Measurements from ENCODE around the gene FMN1. TPM values are rescaled to one million over a fixed set of nuclear protein-coding genes. Genes with fewer than 3 reads are reported as not detected.

The FMN1 gene
- total RNA-seq, 4 donors from 2014 or later = 5.1 to 13.3 (median 9.0) TPM

DNA sequence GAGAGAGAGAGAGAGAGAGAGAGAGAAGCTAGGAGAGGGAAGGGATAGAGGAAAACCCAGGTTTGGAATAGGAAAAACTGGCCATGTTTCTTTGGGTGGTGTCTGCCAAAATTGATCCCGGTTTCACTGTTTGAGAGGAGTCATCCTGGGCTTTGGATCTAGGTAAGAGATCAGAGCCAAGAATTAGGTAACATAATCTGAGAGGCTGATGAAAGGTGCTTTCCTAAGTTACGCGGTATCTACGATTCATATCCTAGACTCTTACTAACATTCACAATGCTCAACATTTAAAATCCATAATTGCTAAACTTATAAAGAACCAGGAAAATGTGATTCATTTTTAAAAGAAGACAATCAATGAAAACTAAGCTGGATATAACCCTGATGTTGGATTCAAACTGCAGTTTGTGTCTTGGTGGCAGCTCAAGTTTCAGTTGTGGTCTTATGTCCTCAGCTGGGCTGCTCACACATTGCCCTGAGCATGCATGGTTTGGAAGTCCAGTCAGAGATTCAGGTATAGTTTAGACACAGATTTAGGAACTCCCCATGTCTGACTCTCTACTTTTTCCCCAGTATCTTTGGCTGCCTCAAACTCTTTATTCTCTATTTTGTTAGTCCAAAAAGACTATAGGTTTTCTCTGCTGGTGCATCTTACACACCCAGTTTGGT lies 42.5 kb upstream of the FMN1 start:
- Histone ChIP-seq H3K9me3 (no peaks in the 10 kb centered on the region), H3K4me1 (no peaks in the 10 kb centered on the region), H3K4me3 (no peak overlapping the region), H3K36me3 (no peaks in the 10 kb centered on the region), H3K27me3 (peaks cover 10% of the 10 kb centered on the region), H3K27ac (no peak overlapping the region)
- WGBS, 2 donors (ENCODE audit: low coverage in 1 of 2) = 76 to 90% methylated on average over 4 of the region's 4 CpGs
- TF ChIP-seq POLR2A (IDR thresholded peaks at IDR 0.05) (no peak), EP300 (IDR thresholded peaks at IDR 0.05) (no peak), POLR2AphosphoS5 (IDR thresholded peaks at IDR 0.05) (no peak)
- TF ChIP-seq, protein P1, sequence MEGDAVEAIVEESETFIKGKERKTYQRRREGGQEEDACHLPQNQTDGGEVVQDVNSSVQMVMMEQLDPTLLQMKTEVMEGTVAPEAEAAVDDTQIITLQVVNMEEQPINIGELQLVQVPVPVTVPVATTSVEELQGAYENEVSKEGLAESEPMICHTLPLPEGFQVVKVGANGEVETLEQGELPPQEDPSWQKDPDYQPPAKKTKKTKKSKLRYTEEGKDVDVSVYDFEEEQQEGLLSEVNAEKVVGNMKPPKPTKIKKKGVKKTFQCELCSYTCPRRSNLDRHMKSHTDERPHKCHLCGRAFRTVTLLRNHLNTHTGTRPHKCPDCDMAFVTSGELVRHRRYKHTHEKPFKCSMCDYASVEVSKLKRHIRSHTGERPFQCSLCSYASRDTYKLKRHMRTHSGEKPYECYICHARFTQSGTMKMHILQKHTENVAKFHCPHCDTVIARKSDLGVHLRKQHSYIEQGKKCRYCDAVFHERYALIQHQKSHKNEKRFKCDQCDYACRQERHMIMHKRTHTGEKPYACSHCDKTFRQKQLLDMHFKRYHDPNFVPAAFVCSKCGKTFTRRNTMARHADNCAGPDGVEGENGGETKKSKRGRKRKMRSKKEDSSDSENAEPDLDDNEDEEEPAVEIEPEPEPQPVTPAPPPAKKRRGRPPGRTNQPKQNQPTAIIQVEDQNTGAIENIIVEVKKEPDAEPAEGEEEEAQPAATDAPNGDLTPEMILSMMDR (IDR thresholded peaks at IDR 0.05) = no peak
- no peak for ATAC-seq

DNA sequence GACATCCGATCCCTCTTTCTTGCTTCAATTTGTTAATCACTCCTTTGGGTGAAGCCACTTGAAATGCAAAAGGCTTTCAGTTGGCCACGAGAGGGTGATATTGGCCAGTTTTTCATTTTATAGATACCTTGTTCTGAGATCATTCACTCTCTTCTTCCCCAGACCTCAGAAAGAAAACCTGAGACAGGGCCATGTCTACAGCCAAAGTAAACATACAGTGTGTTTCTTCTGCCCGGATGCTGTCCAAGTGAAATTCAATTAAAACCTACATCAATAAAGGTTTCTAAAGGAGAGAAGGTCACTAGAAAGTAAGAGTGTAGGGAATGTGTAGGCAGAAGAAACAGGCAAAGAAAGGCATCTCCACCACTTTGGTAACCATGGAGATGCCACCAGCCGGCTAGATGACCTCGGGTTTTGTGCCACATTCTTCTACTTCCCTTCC lies 39.5 kb upstream of the FMN1 start:
- no peaks in the 10 kb centered on the region for H3K4me1 ChIP-seq
- no peaks in the 10 kb centered on the region for H3K36me3 ChIP-seq
- H3K9me3 ChIP-seq = no peaks in the 10 kb centered on the region
- H3K27ac ChIP-seq = no peak overlapping the region
- H3K27me3 ChIP-seq = peaks cover 10% of the 10 kb centered on the region
- ATAC-seq = no peak
- no peak for TF ChIP-seq EP300 (IDR thresholded peaks at IDR 0.05)
- TF ChIP-seq, protein P1 (IDR thresholded peaks at IDR 0.05) = peak in 1 of 4 experiments; percentile 19
- 29 to 33% methylated on average over 4 to 5 of the region's 5 CpGs for WGBS, 2 donors (ENCODE audit: low coverage in 1 of 2)
- H3K4me3 ChIP-seq = no peak overlapping the region

DNA sequence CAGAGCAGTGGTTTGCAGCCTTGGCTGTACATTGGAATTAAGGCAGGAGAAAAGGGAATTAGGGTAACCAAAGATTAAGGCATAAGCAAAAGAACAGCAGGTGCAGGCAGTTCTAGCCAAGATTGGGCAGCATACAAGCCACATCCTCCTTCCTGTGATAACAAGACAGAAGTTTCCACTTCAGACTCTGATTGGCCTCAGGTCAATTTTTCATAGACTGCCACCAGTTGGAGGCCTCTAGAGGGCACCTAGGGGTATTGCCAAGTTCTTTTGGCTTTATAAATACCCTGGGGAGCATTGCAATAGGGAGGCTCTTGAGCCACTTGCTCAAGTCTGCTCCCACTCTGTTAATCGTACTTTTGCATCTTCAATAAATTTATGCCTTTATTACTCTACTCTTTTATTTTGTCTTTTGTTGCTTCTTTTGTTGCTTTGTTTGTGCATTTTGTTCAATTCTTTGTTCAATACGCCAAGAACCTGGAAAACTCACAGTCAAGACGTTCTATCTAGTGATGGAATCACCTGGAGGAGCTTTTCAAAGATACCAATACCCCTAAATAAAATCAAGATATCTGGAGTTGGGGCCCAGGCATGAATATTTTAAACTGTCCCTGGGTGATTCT lies 32.2 kb upstream of the FMN1 start:
- Histone ChIP-seq H3K27ac (no peak overlapping the region), H3K9me3 (no peaks in the 10 kb centered on the region), H3K36me3 (no peaks in the 10 kb centered on the region), H3K27me3 (no peaks in the 10 kb centered on the region), H3K4me1 (no peaks in the 10 kb centered on the region), H3K4me3 (no peak overlapping the region)
- TF ChIP-seq, protein P1 (IDR thresholded peaks at IDR 0.05) = peak in 1 of 4 experiments; percentile 19
- TF ChIP-seq EP300 (IDR thresholded peaks at IDR 0.05) (no peak), POLR2A (IDR thresholded peaks at IDR 0.05) (no peak), POLR2AphosphoS5 (IDR thresholded peaks at IDR 0.05) (no peak)
- WGBS, 2 donors (ENCODE audit: low coverage in 1 of 2) = 85 to 87% methylated on average over 3 of the region's 3 CpGs
- no peak for ATAC-seq

DNA sequence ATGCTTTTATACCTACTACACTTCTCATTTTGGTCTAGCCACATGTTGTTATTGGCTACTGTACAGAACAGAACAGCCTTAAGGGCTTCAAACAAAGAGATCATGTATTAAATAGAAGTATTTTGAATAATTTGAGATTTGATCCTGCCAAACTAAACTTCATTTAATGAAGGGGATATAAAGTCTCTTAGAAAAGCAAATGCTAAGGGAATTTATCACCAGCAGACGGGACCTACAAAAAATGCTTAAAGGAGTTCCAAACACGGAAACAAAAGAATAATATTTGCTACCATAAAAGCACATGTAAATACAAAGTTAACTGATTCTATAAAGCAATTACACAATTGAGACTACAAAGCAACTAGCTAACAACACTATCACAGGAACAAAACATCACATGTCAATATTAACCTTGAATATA lies 23.6 kb upstream of the FMN1 start:
- no peaks in the 10 kb centered on the region for H3K9me3 ChIP-seq
- TF ChIP-seq POLR2A (IDR thresholded peaks at IDR 0.05) (no peak), POLR2AphosphoS5 (IDR thresholded peaks at IDR 0.05) (no peak), EP300 (IDR thresholded peaks at IDR 0.05) (no peak)
- TF ChIP-seq, protein P1 (IDR thresholded peaks at IDR 0.05) = no peak
- no peak for ATAC-seq
- 72 to 77% methylated on average over 2 of the region's 2 CpGs for WGBS, 2 donors (ENCODE audit: low coverage in 1 of 2)
- H3K4me1 ChIP-seq = no peaks in the 10 kb centered on the region
- no peaks in the 10 kb centered on the region for H3K36me3 ChIP-seq
- no peaks in the 10 kb centered on the region for H3K27me3 ChIP-seq
- H3K27ac ChIP-seq = no peak overlapping the region
- H3K4me3 ChIP-seq = no peak overlapping the region
